Measurements from ENCODE around the gene TXNDC17.
"Not testable (repeated sequence)": the region's sequence is repeated elsewhere in the genome, so short reads cannot be mapped to it uniquely, and the experiment has no call there.

TXNDC17 gene

DNA sequence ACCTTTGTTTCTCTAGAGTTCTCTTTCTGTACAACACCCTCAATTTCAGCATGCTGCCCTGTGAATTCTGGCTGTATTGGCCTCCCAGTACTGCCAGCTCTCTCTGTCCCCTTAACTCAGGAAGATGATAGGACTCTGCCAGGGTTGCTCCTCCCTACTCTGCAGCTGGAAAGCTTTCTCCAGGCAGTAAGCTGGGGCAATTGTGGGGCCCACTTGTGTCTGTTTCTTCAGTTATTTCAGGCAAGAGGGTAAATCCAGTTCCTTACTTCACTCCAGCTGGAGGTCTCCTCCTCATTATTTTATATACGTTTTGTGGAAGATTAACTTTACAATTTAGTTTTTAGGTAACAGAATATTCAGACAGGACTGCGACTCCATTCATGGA lies 20.6 kb downstream of the TXNDC17 start:
- no peak for DNase-seq (ENCODE audit: low spot score)

DNA sequence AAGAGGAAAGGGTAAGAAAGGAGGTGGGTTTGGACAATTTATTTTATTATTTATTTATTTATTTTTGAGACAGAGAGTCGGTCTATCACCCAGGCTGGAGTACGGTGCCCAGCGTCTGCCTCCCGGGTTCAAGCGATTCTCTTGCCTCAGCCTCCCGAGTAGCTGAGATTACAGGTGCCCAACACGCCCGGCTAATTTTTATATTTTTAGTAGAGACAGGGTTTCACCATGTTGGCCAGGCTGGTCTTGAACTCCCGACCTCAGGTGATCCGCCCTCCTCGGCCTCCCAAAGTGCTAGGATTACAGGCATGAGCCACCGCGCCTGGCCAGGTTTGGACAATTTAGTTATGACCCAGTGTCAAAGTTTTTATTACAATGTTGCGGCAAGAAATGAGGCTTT lies 22.3 kb downstream of the TXNDC17 start:
- not testable (repeated sequence) for DNase-seq (ENCODE audit: low spot score)

DNA sequence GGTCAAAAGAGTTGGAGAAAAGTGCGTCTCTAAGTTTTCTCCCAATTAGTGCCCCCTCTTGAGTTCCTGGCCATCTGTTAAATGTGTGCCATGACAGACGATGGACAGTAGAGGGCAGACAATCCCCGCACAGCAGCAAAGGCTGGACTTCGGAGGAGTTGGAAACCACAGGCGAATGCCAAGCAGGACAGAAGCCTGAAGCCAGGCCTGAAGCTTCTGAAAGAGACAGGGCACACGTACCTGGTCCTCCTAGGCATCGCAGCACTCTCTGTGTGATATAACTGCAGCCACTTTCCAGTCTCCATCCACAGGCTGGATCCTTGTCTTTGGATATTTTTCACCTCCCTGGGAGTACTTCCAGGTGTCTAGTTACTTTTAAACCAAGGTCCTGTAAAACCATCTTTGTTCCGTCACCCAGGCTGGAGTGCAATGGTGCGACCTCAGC lies 25.2 kb downstream of the TXNDC17 start:
- DNase-seq (ENCODE audit: low spot score), result peak; percentile 82

GRCh38 chr17:6666557-6666956 lies 25.7 kb downstream of the TXNDC17 start:
- DNase-seq (ENCODE audit: low spot score), result no peak

GRCh38 chr17:6667516-6667915 lies 26.7 kb downstream of the TXNDC17 start:
- no peak for DNase-seq (ENCODE audit: low spot score)

DNA sequence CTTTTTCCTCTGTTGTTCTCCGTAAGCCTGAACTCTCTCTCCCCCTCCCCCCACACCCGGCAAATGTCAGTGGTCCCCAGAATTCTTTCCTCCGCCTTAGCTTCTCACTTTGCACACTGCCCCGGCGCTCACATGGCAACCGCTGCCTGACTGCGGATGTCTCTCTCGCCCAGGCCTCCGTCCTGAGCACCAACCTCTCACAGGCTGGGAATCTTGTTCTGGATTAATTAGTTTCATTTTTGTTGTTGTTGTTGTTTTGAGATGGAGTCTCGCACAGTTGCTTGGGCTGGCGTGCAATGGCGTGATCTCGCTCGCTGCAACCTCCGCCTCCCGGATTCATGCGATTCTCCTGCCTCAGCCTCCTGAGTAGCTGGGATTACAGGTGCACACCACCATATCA lies 27.4 kb downstream of the TXNDC17 start:
- DNase-seq (ENCODE audit: low spot score), result no peak

- DNase-seq (ENCODE audit: low spot score), result no peak
Measured at GRCh38 chr17:6668727-6669425, 28.0 kb downstream of the TXNDC17 start.

- peak; percentile 45 for DNase-seq (ENCODE audit: low spot score)
Measured at GRCh38 chr17:6669479-6670212, 28.8 kb downstream of the TXNDC17 start.

DNA sequence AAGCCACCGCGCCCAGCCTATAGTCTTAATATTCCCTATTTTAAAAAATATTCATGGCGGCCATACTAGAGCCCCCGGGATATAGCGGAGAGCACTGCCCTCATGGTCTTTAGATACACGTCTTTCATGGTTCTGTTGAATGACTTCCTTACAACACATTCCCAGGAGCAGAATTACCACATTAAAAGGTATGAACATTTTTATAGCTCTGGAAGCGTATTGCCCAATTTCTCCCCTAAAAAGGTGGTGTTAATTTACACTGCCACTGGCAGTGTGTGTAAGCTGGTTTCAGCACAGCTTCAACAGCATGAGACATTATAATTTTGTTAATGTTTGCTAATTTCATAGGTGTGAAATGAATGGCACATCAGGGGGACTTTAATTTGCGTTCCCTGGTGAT lies 29.7 kb downstream of the TXNDC17 start:
- no peak for DNase-seq (ENCODE audit: low spot score)

DNA sequence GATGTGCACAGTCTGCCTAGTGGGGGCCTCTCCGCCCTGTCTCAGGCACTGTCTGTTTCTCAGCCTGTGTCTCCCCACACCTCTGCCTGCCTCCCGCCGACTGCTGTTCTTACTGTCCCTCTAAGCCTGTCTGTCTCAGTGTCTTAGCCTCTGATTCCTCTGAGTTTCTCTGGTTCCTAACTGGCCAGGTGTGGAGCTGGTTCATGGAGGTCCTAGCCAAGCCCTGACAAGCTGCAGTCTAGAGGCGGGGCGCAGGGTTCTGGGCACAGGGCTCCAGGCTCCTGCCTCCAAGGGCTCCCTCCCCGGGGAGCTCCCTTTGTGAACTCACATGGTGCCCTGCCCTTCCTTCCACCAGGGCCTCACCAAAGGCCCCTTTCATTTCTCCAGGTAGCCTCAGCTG lies 30.1 kb downstream of the TXNDC17 start:
- DNase-seq (ENCODE audit: low spot score), result no peak

- DNase-seq (ENCODE audit: low spot score), result no peak
Measured at GRCh38 chr17:6671431-6671830, 30.6 kb downstream of the TXNDC17 start.

- no peak for DNase-seq (ENCODE audit: low spot score)
Measured at GRCh38 chr17:6674586-6674985, 33.7 kb downstream of the TXNDC17 start.

- DNase-seq (ENCODE audit: low spot score), result no peak
Measured at GRCh38 chr17:6675201-6675825, 34.5 kb downstream of the TXNDC17 start.

DNA sequence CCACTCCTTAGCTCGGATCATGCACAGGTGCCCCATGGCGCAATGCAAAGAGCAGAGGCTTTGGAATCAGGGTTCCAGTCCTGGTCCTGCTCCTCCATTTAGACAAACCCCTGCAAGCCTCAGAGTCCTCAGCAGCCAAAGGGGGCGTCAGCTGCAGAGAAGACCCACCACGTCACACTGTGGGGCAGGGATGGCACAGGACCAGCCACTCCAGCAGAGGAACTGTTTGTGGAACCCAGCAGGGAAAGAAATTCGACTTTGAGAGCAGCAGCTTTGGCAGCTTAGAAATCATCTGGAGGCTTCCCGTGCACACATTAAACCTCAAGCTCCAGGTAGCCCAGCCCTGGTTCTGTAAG lies 35.9 kb downstream of the TXNDC17 start:
- no peak for DNase-seq (ENCODE audit: low spot score)

- peak; percentile 24 for DNase-seq (ENCODE audit: low spot score)
Measured at GRCh38 chr17:6677158-6677831, 36.4 kb downstream of the TXNDC17 start.

DNA sequence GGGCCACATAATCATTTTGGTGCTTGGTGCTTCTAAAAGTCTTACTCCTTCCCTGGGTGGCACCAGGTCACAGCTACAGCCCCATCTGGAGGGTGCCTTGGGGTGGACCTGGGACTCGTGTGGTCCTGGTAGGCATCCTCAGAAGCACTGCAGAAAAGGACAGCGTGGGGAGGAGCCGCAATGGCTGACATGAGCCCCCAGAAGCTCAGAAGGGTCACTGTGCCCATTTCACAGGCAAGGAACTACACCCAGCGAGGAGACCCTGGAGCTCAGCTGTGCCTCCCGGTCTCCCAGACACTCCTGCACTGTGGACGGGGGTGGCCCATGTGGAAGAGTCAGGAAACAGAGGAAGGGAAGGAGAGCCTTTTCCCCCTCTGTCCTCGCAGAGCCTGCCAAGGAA lies 37.1 kb downstream of the TXNDC17 start:
- DNase-seq (ENCODE audit: low spot score), result no peak

- no peak for DNase-seq (ENCODE audit: low spot score)
Measured at GRCh38 chr17:6679241-6679640, 38.4 kb downstream of the TXNDC17 start.

GRCh38 chr17:6681176-6681575 lies 40.3 kb downstream of the TXNDC17 start:
- DNase-seq (ENCODE audit: low spot score), result no peak

- no peak for DNase-seq (ENCODE audit: low spot score)
Measured at GRCh38 chr17:6681671-6682070, 40.8 kb downstream of the TXNDC17 start.

- no peak for DNase-seq (ENCODE audit: low spot score)
Measured at GRCh38 chr17:6682339-6682738, 41.5 kb downstream of the TXNDC17 start.

DNA sequence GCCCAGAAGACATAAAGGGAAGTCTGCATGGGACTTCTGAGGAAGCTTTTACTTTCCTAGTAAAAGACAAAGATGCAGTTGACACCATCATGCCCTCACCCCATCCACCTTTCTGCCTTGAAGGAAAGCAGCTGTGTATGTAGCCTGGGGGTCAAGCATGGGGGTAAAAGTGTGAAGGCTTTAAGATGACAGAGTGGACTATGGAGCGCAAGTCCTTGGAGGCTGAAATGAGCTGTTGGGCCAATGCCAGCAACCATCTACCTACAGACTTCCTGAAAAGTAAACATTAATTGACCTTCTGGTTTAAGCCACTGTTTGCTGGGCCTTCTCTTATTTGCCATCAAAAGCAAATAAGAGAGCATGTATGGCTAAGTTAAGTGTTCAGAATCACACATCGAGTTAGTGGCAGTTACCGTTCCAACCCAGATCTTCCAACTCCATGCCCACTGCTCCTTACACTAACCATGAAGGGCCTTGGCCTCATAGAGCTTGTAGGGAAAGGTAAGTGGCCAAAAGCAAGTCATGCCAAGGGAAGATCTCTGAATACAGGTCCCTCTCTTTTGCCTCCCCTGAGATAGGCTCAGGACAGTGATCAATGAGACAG lies 42.3 kb downstream of the TXNDC17 start:
- DNase-seq (ENCODE audit: low spot score), result no peak

GRCh38 chr17:6683730-6684459 lies 43.0 kb downstream of the TXNDC17 start:
- no peak for DNase-seq (ENCODE audit: low spot score)

Data from kidney tubule cell (primary cell).